Endometrial microvascular endothelial cells (primary cell): ENCODE results near the gene SYTL1. TPM values are rescaled to one million over a fixed set of nuclear protein-coding genes. Genes with fewer than 3 reads are reported as not detected.

Source experiments
- in situ Hi-C: cut with HindIII; loops from 2 replicates; pipeline ENCODE4 v1.10.0; 2017; ENCODE audit warnings: low sequenced_read_pairs, low pct_unique_long_range_greater_than_20kb; ENCODE audit errors: inconsistent ontology term
- total RNA-seq: library from RNA; depleted of rRNA; stranded (reverse); fragments of >200 nt; gene quantifications from one replicate; pipeline ENCODE4 v1.2.3, GENCODE V29; 2015; ENCODE audit errors: inconsistent ontology term

Gene SYTL1
- total RNA-seq, 1 donor from 2014 or later, result not detected

DNA sequence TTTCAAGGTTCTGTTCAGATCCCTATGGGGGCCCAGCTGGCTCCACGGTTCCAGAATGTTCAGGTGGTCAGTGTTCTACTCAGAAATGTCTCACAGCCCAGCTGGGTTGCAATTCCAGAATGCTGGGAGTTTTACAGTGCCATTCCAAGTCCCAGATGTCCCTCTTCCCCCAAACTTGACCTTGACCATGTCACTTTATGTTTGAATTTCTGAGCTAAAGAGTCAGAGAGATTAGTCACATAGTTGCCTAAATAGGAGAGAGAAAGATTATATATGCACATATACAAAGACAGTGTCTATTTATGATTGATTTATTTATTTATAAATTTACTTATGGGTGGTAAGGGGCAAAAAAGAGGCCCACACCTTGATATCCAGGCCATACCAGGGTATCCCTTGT, 53.1 kb downstream of the SYTL1 start:
- in situ Hi-C loops, result no loop called here

DNA sequence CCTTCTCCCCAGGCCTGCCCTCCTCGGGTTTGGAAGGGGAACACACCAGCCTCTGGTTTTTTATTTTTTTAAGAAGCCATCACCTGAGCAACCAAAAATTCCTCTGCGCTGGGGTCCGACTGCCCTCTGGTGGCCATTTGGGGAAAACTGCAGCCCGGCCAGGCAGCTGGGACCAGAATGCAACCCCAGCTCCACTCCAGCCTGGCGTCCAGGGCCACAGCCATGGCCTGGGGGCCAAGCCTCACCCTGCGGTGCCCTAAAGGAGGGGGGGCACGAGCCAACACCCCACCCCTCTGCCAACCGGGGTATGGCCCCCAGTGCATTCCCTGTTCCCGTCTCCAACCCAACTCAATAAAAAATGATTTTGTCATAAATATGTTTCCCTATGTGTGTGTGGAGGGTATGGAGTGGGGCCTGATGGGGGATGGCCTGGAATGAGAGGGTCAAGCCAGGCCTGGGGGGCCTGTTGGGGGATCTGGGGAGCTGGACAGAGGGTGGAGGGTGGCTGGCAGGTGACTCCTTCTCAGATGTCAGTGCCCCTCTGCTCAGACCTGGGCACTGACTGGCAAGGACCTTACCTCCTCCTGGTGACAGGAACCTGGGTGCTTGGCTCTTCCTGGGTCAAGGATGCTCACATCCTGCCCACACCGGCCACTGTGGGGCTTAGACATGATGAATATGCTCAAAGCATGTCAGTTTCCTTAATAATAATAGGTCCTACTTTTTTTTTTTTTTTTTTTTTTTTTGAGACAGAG, 53.8 kb downstream of the SYTL1 start:
- in situ Hi-C loops, result no loop called here

DNA sequence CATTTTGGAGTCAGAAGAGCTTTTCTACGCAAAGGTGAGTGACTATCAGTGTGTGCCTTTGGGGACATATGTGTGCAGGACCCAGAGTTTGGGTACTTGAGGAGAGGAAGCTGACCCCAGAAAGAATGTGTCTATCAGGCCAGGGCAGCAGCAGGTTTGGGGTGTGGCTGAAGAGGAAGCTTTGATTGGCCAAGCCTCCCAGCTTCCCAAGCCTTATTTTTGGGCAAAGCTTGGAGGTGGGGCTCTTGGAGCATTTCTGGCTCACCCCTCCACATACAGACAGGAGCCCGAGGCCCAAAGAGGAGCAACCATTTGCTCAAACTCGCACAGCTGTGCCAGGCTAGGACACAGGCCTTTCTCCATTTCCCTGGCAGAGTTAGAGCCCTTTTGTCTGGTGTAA, 55.3 kb downstream of the SYTL1 start:
- in situ Hi-C loops, result no loop called here

DNA sequence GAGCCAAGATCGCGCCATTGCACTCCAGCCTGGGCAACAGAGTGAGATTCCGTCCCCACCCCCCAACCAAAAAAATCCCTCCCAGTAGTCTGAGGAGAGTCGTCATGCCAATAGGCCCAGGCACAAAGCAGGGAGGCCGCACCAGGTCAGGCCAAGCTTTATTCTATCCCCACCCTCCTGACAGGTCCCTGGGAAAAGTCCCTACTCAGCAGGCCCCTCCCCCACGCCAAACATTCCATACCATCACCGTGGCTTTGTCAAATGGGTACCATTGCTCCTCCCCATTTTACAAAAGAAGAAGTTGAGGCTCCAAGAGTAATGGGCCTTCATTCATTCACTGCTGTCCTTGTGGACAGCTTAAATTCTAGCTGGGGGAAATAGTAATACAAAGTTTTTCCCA, 55.9 kb downstream of the SYTL1 start:
- in situ Hi-C loops, result no loop called here

GRCh38 chr1:27398405-27399149, 56.8 kb downstream of the SYTL1 start:
- in situ Hi-C loops, result no loop called here

- in situ Hi-C loops, result loop anchor here (25.0 kb wide), 1 partner anchor 188 kb away; no protein-coding TSS in a partner anchor
These were observed 57.6 kb downstream of the SYTL1 start for GRCh38 chr1:27399251-27400025.

DNA sequence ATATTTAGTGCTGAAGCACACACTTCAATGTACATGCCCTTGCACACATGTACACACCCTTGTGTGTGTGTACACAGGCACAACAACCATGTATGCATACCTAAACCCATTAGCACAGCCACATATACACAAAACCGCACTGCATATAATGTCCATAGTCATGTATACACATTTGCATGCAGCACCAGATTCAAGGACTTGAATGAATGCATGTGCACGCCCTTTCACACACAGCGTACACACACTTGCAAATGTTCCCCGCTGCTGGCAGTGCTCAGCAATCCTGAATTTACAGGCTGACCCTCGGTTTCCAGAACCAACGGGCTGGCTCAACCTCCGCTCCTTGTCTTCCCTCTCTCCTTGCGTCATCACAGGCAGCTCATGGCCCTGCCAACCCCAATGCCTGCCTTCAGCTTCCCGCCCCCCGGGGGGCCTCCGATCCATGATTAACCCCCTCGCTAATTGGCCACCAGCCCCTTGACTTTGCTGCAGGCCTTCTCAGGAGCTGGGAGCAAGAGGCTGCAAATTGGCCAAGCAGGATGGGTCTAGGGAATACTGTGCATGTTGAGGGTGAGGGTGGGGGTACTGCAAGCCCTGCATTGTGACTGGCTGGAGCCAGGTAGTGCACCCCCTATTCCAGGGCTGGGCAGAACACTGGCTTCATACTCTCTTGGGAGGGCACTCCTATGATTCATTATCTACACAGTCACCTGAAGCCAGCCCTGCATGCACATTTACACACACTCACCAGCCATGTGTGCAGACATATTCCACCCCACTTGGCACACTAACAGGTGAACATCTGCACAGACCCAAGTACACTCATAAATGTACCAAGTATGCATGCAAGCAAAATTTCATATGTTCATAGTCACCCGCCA, 58.5 kb downstream of the SYTL1 start:
- in situ Hi-C loops, result loop anchor here (25.0 kb wide), 1 partner anchor 187 kb away; no protein-coding TSS in a partner anchor

DNA sequence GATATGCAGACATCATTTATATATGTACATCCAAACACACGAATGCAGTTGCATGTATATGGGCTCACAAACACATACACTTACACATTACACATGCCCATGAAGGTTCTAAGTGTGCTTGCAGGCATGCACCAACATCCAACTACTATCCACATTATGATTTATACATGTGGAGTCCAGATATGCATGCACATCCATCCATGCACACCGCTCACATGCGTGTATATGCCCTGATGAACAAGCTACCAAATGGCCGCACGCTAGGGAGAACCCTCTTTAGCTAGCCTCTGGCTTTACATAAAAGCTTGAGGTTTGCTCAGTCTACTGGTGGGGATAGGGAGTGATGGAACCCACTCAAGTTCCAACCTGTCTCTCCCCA, 59.1 kb downstream of the SYTL1 start:
- in situ Hi-C loops, result loop anchor here (25.0 kb wide), 1 partner anchor 186 kb away; no protein-coding TSS in a partner anchor

DNA sequence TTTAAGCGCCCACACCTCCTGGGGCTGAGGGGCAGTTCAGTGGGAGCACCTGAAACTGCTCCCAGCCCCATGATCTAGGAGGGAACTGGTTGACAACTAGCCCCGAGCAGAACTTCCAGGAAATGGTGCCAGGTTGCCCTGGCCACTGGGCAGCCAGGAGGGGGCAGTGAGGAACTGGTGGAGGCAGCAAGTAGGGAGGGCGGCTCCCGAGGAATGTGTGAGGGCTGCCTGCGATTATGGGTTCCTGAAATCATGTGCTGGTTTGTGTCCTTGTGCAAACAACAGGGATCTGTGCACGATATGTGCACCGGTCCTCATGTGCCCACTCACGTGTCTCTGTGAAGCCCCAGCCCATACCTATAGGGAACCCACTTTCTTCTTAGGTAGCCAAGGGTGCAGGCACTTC, 60.5 kb downstream of the SYTL1 start:
- in situ Hi-C loops, result loop anchor here (25.0 kb wide), 1 partner anchor 185 kb away; no protein-coding TSS in a partner anchor

- in situ Hi-C loops, result loop anchor here (25.0 kb wide), 1 partner anchor 184 kb away; no protein-coding TSS in a partner anchor
These were observed 61.4 kb downstream of the SYTL1 start for GRCh38 chr1:27403065-27403726.

Other genes with a start within 250 kb of the SYTL1 start
- gene SLC9A1, start 186.9 kb upstream of the SYTL1 start, total RNA-seq, result 45.5 TPM
- 25.2 TPM for gene WDTC1, start 107.4 kb upstream of the SYTL1 start, total RNA-seq
- 29.5 TPM for gene TMEM222, start 19.9 kb upstream of the SYTL1 start, total RNA-seq
- gene MAP3K6, start 24.9 kb downstream of the SYTL1 start, total RNA-seq, result 18.0 TPM
- gene FCN3, start 32.8 kb downstream of the SYTL1 start, total RNA-seq, result 1.9 TPM
- gene CD164L2, start 41.3 kb downstream of the SYTL1 start, total RNA-seq, result not detected
- 1.9 TPM for gene GPR3, start 50.6 kb downstream of the SYTL1 start, total RNA-seq
- gene WASF2, start 148.1 kb downstream of the SYTL1 start, total RNA-seq, result 29.3 TPM